ENCODE measurements around the gene OVOL3.

Gene OVOL3

DNA sequence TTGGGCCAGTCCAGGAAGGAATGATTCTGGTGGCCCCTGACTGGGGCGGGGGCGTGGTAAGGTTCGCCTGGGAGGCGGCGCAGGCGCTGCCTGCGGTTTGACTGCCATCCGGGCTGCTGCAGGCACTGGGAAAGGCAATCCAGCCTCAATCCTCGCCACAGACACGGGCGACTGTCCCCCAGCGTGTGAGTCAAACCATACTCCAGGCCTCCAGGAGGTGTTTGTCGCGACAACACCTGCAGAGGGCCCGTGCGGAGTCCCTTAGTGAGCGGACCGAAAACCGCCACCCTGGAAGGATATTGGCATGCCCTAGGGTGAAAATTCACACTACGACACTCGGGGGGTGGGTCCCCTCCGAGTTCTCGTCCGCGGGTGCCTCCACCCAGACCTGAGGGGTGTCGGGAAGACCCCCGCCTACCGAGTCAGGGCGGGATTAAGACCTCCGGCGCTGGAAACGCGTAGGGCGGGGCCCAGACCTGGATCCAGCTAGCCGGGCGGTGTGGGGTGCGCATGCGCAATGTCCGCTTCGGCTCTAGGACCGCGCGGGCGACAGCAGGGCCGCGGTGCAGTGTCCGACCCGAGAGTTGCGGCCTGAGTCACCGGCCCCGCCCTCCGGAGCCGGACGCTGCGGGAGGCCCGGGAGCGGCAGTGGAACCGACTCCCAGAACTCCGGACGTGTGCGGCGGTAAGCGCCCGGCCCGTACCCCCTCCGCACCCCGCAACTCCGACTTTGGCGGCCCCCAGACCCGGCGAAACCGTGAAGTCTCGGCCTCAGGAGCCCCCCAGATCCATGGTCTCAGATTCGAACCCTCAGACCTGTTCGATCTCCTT is 28.7 kb downstream of the OVOL3 start, which contains the start of gene CAPNS1:
TSS of gene CAPNS1 (plus strand) at position 594 of the 831 bp plus-strand sequence. CDS start 946 bp downstream, outside the sequence.
- Histone ChIP-seq H3K4me3 (ENCODE audit: low read length) (peak within 1 kb of the TSS; percentile 100), H3K9ac (ENCODE audit: low read depth, low read length) (peak within 1 kb of the TSS; percentile 100), H3K4me1 (ENCODE audit: control insufficient read depth, insufficient read depth, low read length) (peaks cover 33% of the 10 kb centered on the region), H3K27me3 (ENCODE audit: control insufficient read depth, insufficient read depth, low read length) (no peaks in the 10 kb centered on the region), H3K9me3 (replicated peaks; ENCODE audit: low read length) (no peaks in the 10 kb centered on the region), H3K4me2 (ENCODE audit: low read length) (peak within 1 kb of the TSS; percentile 100), H3K36me3 (ENCODE audit: insufficient read depth, low read length) (peaks cover 31% of the 10 kb centered on the region)

DNA sequence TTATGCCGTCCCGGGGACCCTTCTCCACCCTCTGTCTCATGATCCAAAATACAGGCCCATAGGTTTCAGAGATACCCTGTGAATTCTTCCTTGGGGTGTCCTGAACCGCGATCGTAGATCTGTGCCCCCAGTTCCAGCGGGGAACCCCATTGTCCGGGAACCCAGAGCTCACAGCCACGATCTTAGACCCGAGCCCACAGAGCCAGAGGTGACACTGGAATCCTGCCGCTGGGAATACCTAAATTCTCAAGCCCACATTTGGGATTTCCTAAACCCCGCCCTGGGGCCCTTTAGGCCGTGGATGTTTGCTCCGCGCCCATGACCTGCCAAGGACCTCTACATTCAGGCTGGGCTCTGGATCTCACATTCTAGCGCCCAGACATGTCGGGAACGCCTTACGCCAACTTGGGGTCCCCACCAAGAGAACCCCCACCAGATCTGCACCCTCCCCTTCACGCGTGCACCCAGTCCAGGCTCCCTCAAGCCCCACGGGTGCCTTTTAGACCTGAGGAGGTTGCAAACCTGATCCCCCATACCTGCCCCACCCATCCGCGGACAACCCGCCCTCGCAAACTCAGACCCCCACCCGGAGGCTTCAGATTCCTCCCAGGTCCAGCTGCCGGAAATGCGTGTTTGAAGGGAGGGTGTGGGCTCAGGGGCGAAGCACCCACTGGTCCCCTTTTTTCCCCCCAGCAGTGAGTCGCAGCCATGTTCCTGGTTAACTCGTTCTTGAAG is 29.5 kb downstream of the OVOL3 start:
- Histone ChIP-seq H3K4me1 (ENCODE audit: control insufficient read depth, insufficient read depth, low read length) (peaks cover 33% of the 10 kb centered on the region), H3K27me3 (ENCODE audit: control insufficient read depth, insufficient read depth, low read length) (no peaks in the 10 kb centered on the region), H3K9ac (ENCODE audit: low read depth, low read length) (peak overlapping the region; percentile 100), H3K9me3 (replicated peaks; ENCODE audit: low read length) (no peaks in the 10 kb centered on the region), H3K4me2 (ENCODE audit: low read length) (peak overlapping the region; percentile 100), H3K36me3 (ENCODE audit: insufficient read depth, low read length) (peaks cover 39% of the 10 kb centered on the region), H3K4me3 (ENCODE audit: low read length) (peak overlapping the region; percentile 100)

DNA sequence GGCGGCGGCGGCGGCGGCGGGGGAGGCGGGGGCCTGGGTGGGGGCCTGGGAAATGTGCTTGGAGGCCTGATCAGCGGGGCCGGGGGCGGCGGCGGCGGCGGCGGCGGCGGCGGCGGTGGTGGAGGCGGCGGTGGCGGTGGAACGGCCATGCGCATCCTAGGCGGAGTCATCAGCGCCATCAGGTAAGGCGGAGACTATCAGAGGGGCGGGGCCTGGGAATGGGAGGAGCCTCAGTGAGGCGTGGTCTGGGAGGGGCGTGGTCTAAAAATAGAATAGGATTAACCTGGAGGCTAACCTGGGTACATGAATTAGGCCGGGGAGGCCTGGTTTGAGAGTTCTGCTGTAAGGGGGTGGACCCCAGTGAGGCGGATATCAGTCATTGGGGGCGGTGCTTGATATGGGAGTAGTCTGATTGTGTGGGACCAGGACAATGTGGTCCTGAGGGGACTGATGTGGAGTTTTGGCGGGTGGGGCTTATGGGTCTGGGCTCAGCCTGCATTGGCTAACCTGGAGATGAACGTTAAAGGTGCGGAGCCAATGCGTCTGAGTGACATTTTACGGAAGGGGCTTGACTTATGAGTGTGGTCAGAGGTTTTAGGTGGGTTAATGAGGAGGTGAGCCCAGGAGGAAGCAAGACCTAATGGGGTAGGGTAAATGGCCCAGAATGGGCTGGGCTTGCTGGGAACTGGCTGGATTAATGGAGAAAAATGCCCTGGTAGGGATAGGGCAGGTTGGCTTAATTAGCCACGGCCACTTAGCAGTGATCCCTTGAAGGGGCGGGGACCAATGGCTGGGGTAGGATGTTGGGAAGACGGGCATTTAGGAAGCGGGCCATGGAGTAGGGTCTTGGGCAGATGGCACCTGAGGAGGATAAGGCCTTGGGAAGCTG is 30.3 kb downstream of the OVOL3 start:
- Histone ChIP-seq H3K4me1 (ENCODE audit: control insufficient read depth, insufficient read depth, low read length) (peaks cover 28% of the 10 kb centered on the region), H3K27me3 (ENCODE audit: control insufficient read depth, insufficient read depth, low read length) (no peaks in the 10 kb centered on the region), H3K9me3 (replicated peaks; ENCODE audit: low read length) (no peaks in the 10 kb centered on the region), H3K4me3 (ENCODE audit: low read length) (peak overlapping the region; percentile 100), H3K9ac (ENCODE audit: low read depth, low read length) (peak overlapping the region; percentile 100), H3K4me2 (ENCODE audit: low read length) (peak overlapping the region; percentile 100), H3K36me3 (ENCODE audit: insufficient read depth, low read length) (peaks cover 47% of the 10 kb centered on the region)

DNA sequence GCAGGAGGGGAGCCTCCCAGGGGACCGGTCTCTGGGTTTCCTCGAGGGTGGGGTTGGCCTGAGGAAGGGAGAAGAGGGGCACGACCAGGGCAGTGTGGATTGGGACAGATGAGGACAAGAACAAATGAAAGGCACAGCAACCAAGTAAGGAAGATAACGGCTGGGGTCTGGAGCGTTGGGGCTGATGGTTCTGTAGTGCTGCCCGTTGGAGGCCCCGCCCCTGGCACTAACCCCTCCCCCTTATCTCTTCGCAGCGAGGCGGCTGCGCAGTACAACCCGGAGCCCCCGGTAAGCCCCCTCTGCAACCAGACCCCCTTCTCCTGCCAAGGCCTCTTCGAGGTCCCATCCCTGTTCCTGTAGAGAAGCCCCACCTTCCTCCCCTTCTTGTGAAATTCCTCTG is 31.1 kb downstream of the OVOL3 start:
- Histone ChIP-seq H3K9ac (ENCODE audit: low read depth, low read length) (no peak overlapping the region), H3K4me1 (ENCODE audit: control insufficient read depth, insufficient read depth, low read length) (peaks cover 20% of the 10 kb centered on the region), H3K9me3 (replicated peaks; ENCODE audit: low read length) (no peaks in the 10 kb centered on the region), H3K27me3 (ENCODE audit: control insufficient read depth, insufficient read depth, low read length) (no peaks in the 10 kb centered on the region), H3K4me3 (ENCODE audit: low read length) (peak overlapping the region; percentile 67), H3K4me2 (ENCODE audit: low read length) (peak overlapping the region; percentile 76), H3K36me3 (ENCODE audit: insufficient read depth, low read length) (peaks cover 54% of the 10 kb centered on the region)

DNA sequence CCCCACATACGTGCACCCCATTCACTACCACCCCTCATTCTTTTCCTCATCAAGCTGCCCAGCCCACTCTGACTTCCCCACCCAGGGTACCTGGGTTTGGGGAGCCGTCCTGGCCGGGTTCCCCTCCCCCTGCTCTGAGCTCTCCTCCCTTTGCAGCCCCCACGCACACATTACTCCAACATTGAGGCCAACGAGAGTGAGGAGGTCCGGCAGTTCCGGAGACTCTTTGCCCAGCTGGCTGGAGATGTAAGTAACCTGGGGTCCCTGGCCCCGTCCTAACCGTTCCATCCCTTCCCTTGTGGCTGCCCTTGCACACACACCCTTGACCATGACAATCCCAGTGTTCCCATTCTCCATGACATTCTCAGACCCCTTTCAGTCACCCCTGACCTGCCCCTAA is 31.6 kb downstream of the OVOL3 start:
- H3K9ac ChIP-seq (ENCODE audit: low read depth, low read length): no peak overlapping the region
- no peak overlapping the region for H3K4me2 ChIP-seq (ENCODE audit: low read length)
- H3K27me3 ChIP-seq (ENCODE audit: control insufficient read depth, insufficient read depth, low read length): no peaks in the 10 kb centered on the region
- no peaks in the 10 kb centered on the region for H3K9me3 ChIP-seq (replicated peaks; ENCODE audit: low read length)
- H3K4me1 ChIP-seq (ENCODE audit: control insufficient read depth, insufficient read depth, low read length): peaks cover 16% of the 10 kb centered on the region
- H3K36me3 ChIP-seq (ENCODE audit: insufficient read depth, low read length): peaks cover 58% of the 10 kb centered on the region
- no peak overlapping the region for H3K4me3 ChIP-seq (ENCODE audit: low read length)

DNA sequence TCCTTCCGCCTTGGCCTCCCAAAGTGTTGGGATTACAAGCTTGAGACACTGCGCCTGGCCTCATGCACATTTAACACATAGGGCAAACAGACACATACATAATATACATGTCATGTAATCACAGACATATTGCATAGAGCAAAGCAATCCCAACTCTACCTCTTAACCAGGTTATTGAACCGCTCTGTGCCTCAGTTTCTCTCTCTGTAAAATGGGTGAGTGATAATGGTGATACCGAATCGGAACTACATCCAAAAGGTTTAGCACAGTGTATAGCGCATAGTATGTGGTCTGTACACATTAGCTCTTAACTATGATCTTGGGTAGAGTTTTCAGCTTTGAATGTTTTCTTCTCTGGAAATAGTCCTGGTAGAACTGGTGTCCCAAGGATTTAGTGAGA is 33.7 kb downstream of the OVOL3 start:
- Histone ChIP-seq H3K9ac (ENCODE audit: low read depth, low read length) (no peak overlapping the region), H3K4me1 (ENCODE audit: control insufficient read depth, insufficient read depth, low read length) (peaks cover 9% of the 10 kb centered on the region), H3K9me3 (replicated peaks; ENCODE audit: low read length) (no peaks in the 10 kb centered on the region), H3K4me2 (ENCODE audit: low read length) (no peak overlapping the region), H3K4me3 (ENCODE audit: low read length) (no peak overlapping the region), H3K27me3 (ENCODE audit: control insufficient read depth, insufficient read depth, low read length) (no peaks in the 10 kb centered on the region), H3K36me3 (ENCODE audit: insufficient read depth, low read length) (peaks cover 75% of the 10 kb centered on the region)

DNA sequence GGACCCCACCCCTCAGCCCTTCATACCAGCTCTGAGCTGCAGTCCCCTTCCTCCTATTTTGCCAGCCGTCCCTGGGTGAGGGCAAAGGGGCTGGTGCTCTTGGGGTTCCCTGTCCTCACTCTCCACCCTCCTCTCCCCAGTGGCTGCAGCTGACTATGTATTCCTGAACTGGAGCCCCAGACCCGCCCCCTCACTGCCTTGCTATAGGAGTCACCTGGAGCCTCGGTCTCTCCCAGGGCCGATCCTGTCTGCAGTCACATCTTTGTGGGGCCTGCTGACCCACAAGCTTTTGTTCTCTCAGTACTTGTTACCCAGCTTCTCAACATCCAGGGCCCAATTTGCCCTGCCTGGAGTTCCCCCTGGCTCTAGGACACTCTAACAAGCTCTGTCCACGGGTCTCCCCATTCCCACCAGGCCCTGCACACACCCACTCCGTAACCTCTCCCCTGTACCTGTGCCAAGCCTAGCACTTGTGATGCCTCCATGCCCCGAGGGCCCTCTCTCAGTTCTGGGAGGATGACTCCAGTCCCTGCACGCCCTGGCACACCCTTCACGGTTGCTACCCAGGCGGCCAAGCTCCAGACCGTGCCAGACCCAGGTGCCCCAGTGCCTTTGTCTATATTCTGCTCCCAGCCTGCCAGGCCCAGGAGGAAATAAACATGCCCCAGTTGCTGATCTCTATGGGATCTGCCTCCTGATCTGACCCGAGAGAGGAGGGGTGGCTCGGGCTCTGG is 38.9 kb downstream of the OVOL3 start:
- Histone ChIP-seq H3K36me3 (ENCODE audit: insufficient read depth, low read length) (peaks cover 64% of the 10 kb centered on the region), H3K4me3 (ENCODE audit: low read length) (no peak overlapping the region), H3K4me1 (ENCODE audit: control insufficient read depth, insufficient read depth, low read length) (peaks cover 34% of the 10 kb centered on the region), H3K27me3 (ENCODE audit: control insufficient read depth, insufficient read depth, low read length) (no peaks in the 10 kb centered on the region), H3K9me3 (replicated peaks; ENCODE audit: low read length) (no peaks in the 10 kb centered on the region), H3K9ac (ENCODE audit: low read depth, low read length) (no peak overlapping the region), H3K4me2 (ENCODE audit: low read length) (no peak overlapping the region)

DNA sequence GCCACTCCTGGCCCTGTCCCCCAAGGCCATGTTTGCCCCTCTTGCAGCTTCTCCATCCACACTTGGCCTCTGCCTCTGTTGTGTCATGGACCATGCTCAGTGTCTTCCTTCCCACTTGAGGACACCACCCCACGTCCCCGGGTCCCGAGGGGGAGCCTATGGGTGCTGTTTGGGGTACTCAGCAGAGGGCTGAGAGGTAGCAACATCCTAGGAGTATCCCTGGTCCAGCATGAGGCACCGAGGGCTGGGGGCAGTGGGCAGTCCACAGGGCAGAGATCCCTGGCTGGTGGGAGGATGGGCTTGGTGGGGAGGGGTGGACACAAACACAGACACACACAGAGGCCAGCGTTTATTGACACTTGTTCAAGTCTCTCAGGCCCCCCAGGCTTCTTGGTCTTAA is 39.6 kb downstream of the OVOL3 start:
- Histone ChIP-seq H3K9ac (ENCODE audit: low read depth, low read length) (peak overlapping the region; percentile 81), H3K27me3 (ENCODE audit: control insufficient read depth, insufficient read depth, low read length) (no peaks in the 10 kb centered on the region), H3K4me2 (ENCODE audit: low read length) (no peak overlapping the region), H3K9me3 (replicated peaks; ENCODE audit: low read length) (no peaks in the 10 kb centered on the region), H3K4me3 (ENCODE audit: low read length) (no peak overlapping the region), H3K4me1 (ENCODE audit: control insufficient read depth, insufficient read depth, low read length) (peaks cover 34% of the 10 kb centered on the region), H3K36me3 (ENCODE audit: insufficient read depth, low read length) (peaks cover 57% of the 10 kb centered on the region)

DNA sequence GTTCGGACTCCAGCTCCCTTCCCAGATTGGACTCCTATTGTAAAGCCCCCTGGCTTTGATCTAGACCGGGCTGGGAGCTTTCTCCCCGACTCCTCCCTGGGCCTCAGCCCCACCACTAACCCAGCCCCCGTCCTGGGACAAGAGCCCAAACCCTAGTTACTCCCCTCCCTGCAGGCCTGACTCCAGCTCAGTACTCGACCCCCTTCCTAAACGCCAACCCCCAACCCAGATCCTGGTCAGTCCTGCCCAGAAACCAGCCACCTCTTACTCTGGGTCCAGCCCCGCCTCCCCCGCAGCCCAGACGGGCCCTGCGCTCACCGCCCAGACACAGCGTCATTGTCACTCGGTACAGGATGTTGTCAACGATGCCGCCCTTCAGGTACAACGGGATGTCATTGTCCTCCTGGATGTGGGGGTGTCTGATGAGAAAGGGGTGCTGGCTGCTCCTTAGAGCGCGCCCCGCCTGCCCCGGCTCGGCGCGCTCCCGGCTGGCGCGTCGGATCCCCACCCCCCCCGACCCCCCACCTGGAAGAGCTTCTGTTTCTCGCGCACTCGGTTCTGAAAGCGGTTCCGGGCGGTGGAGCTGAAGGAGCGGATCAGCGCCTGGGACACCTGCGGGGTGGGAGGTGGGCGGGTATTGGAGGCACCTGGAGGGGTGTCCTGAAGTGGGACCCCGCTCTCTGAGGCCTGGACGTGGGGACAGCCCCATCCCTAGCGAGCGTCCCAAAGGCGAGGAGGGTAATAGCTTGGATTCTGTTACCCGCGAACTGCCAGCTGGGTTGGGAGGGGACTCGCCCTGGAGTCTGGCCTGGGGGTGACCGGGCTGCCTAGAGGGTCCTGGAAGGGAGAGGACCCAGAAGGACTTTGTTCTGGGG is 40.4 kb downstream of the OVOL3 start:
- H3K4me1 ChIP-seq (ENCODE audit: control insufficient read depth, insufficient read depth, low read length): peaks cover 34% of the 10 kb centered on the region
- peak overlapping the region; percentile 66 for H3K4me3 ChIP-seq (ENCODE audit: low read length)
- H3K4me2 ChIP-seq (ENCODE audit: low read length): peak overlapping the region; percentile 76
- H3K27me3 ChIP-seq (ENCODE audit: control insufficient read depth, insufficient read depth, low read length): no peaks in the 10 kb centered on the region
- H3K9me3 ChIP-seq (replicated peaks; ENCODE audit: low read length): no peaks in the 10 kb centered on the region
- H3K9ac ChIP-seq (ENCODE audit: low read depth, low read length): peak overlapping the region; percentile 81
- peaks cover 49% of the 10 kb centered on the region for H3K36me3 ChIP-seq (ENCODE audit: insufficient read depth, low read length)

DNA sequence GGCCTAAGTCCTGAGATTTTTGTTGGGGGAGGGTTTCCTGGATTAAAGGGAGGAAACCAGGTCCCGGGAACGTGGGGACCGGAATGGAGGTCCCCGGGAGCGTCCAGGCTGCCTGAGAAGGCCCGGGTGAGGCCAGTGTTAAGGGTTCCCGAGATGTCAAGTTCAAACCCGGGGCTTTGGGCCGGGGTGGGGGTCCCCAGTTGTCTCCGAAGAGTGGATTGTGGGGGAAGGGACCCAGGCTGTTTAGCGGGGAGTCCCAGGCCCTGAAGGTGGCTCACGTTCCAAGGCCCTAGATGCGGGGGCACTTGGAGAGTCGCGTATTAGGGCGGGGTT is 41.0 kb downstream of the OVOL3 start:
- H3K4me1 ChIP-seq (ENCODE audit: control insufficient read depth, insufficient read depth, low read length): peaks cover 34% of the 10 kb centered on the region
- peaks cover 43% of the 10 kb centered on the region for H3K36me3 ChIP-seq (ENCODE audit: insufficient read depth, low read length)
- H3K9ac ChIP-seq (ENCODE audit: low read depth, low read length): peak overlapping the region; percentile 81
- peak overlapping the region; percentile 76 for H3K4me2 ChIP-seq (ENCODE audit: low read length)
- H3K27me3 ChIP-seq (ENCODE audit: control insufficient read depth, insufficient read depth, low read length): no peaks in the 10 kb centered on the region
- H3K4me3 ChIP-seq (ENCODE audit: low read length): peak overlapping the region; percentile 66
- H3K9me3 ChIP-seq (replicated peaks; ENCODE audit: low read length): no peaks in the 10 kb centered on the region

All from skeletal muscle satellite cell (primary cell).